GM12878 (cell line): Measurements from ENCODE around the gene PPBP. TPM values are rescaled to one million over a fixed set of nuclear protein-coding genes. Genes with fewer than 3 reads are reported as not detected.

Experiments used
- ATAC-seq: fragments of 200-7000 bp; cut with Tn5 transposase; 3 replicates; pipeline ENCODE4 v1.9.1; 2020; ENCODE audit warnings: mild to moderate bottlenecking, moderate library complexity
- BruUV-seq: library from RNA; stranded (reverse); fragments of 400-500 nt; replicated peaks from 2 replicates; lab custom pipeline; 2021; lab: Mats Ljungman, UMichigan
- CTCF ChIA-PET: fragments of 300-600 bp; sonication (Branson Sonifier 250); formaldehyde crosslinking; extraction: SDS; loops from one replicate; lab custom pipeline; 2021; ENCODE audit warnings: inconsistent platforms; lab: Yijun Ruan, JAX
- POLR2A ChIA-PET: fragments of 350-600 bp; formaldehyde crosslinking; extraction: SDS; loops from one replicate; lab custom pipeline; 2021; ENCODE audit warnings: inconsistent platforms; lab: Charles Lee
- RAD21 ChIA-PET: fragments of 300-600 bp; sonication (Branson Sonifier 250); formaldehyde crosslinking; loops from one replicate; lab custom pipeline; 2023; ENCODE audit warnings: antibody characterized with exemption; ENCODE audit not compliant: unreplicated experiment; lab: Charles Lee
- SMC1A ChIA-PET: fragments of 300-600 bp; sonication (Branson Sonifier 250); formaldehyde crosslinking; loops from one replicate; lab custom pipeline; 2023; ENCODE audit not compliant: unreplicated experiment, uncharacterized antibody; lab: Charles Lee
- DNase-seq: peaks from one replicate; pipeline ENCODE4 v3.0.0-alpha.2; 2011; ENCODE audit warnings: low read depth, low spot score
- FAIRE-seq: peaks from 3 replicates; lab custom pipeline; 2011; peaks lifted over from hg19 to GRCh38; lab: Jason Lieb, UNC
- H2AFZ ChIP-seq: 2 replicates; pipeline ENCODE4 v1.6.0; 2011; ENCODE audit warnings: low read depth, low read length, control low read depth; ENCODE audit not compliant: control insufficient read depth
- H3K27ac ChIP-seq: 2 replicates; pipeline ENCODE4 v1.5.1; 2011; ENCODE audit warnings: control low read depth; ENCODE audit not compliant: control insufficient read depth, insufficient read depth
- H3K27me3 ChIP-seq, 2 experiments: replicated peaks in 1 of 2; 2 replicates each; pipeline versions ENCODE4 v1.6.0 to v1.6.1; 2011; ENCODE audit warnings: low read length in 1 of 2; ENCODE audit not compliant: control insufficient read depth in 2 of 2, insufficient read depth in 2 of 2
- H3K36me3 ChIP-seq, 2 experiments: 2 replicates each; pipeline ENCODE4 v1.5.1; 2011; ENCODE audit warnings: low read length in 1 of 2; ENCODE audit not compliant: control insufficient read depth in 2 of 2, insufficient read depth in 2 of 2
- H3K4me1 ChIP-seq: 2 replicates; pipeline ENCODE4 v1.6.1; 2011; ENCODE audit warnings: mild to moderate bottlenecking, low read length, moderate library complexity, mixed read lengths; ENCODE audit not compliant: control insufficient read depth, insufficient read depth
- H3K4me2 ChIP-seq: 2 replicates; pipeline ENCODE4 v1.6.0; 2011; ENCODE audit warnings: control low read depth; ENCODE audit not compliant: control insufficient read depth, insufficient read depth
- H3K4me3 ChIP-seq: fragments of 200-600 bp; sonication (generic); 2 replicates; pipeline ENCODE4 v1.5.1; 2016
- H3K79me2 ChIP-seq: 2 replicates; pipeline ENCODE4 v1.6.0; 2011; ENCODE audit warnings: low read length; ENCODE audit not compliant: control insufficient read depth, insufficient read depth
- H3K9ac ChIP-seq: 2 replicates; pipeline ENCODE4 v1.8.0; 2011; ENCODE audit warnings: low read length, control low read depth, mixed read lengths; ENCODE audit not compliant: control insufficient read depth, insufficient read depth
- H3K9me3 ChIP-seq: replicated peaks from 3 replicates; pipeline ENCODE4 v1.5.1; 2011; ENCODE audit warnings: mild to moderate bottlenecking, low read length; ENCODE audit not compliant: control insufficient read depth, insufficient read depth
- H4K20me1 ChIP-seq: 2 replicates; pipeline ENCODE4 v1.6.0; 2011; ENCODE audit not compliant: control insufficient read depth, insufficient read depth
- ATF2 ChIP-seq: IDR thresholded peaks from 2 replicates; pipeline ENCODE4 v1.6.1; 2012; ENCODE audit warnings: low read length, inconsistent platforms
- CBX3 ChIP-seq: fragments of 200-600 bp; sonication (generic); IDR thresholded peaks from 2 replicates; pipeline ENCODE4 v1.6.1; 2016; ENCODE audit warnings: low read depth, borderline replicate concordance
- CEBPZ ChIP-seq: fragments of 150-350 bp; IDR thresholded peaks from 2 replicates; pipeline ENCODE4 v1.6.1; 2016; ENCODE audit warnings: low read depth, low read length
- CHD2 ChIP-seq: IDR thresholded peaks from 2 replicates; pipeline ENCODE4 v1.6.1; 2011; ENCODE audit warnings: low read depth, low read length, improper control_type of control experiment, borderline replicate concordance
- EED ChIP-seq: sonication (generic); IDR thresholded peaks from 2 replicates; pipeline ENCODE4 v1.6.1; 2016; ENCODE audit warnings: antibody characterized with exemption, low read depth
- EGR1 ChIP-seq, 2 experiments: IDR thresholded peaks; 1 replicate in 1 of 2; 2 replicates in 1 of 2; pipeline ENCODE4 v1.6.1; 2011 to 2012; ENCODE audit warnings: low read depth in 2 of 2, low read length in 2 of 2, borderline replicate concordance in 1 of 2, mild to moderate bottlenecking in 1 of 2, moderate library complexity in 1 of 2
- FOXM1 ChIP-seq: IDR thresholded peaks from 2 replicates; pipeline ENCODE4 v1.6.1; 2012; ENCODE audit warnings: low read depth, mild to moderate bottlenecking, inconsistent platforms, low read length, moderate library complexity
- GATAD2B ChIP-seq: fragments of 450-650 bp; conservative IDR thresholded peaks from 2 replicates; pipeline ENCODE4 v1.6.1; 2017; ENCODE audit warnings: low read depth, mild to moderate bottlenecking, moderate library complexity
- HDGF ChIP-seq: fragments of 450-650 bp; IDR thresholded peaks from 2 replicates; pipeline ENCODE4 v1.6.1; 2016; ENCODE audit warnings: antibody characterized with exemption
- JUNB ChIP-seq: IDR thresholded peaks from 2 replicates; pipeline ENCODE4 v1.6.1; 2016; ENCODE audit warnings: antibody characterized with exemption, mild to moderate bottlenecking
- KAT2A ChIP-seq: conservative IDR thresholded peaks from 2 replicates; pipeline ENCODE4 v1.6.1; 2011; ENCODE audit warnings: low read depth, low read length; ENCODE audit not compliant: control insufficient read depth
- NRF1 ChIP-seq: conservative IDR thresholded peaks from 2 replicates; pipeline ENCODE4 v1.6.1; 2011; ENCODE audit warnings: mild to moderate bottlenecking, low read depth, low read length, improper control_type of control experiment
- POU2F2 ChIP-seq: IDR thresholded peaks from 3 replicates; pipeline ENCODE4 v1.6.1; 2011; ENCODE audit warnings: low read depth, mild to moderate bottlenecking, low read length, borderline replicate concordance
- SIX5 ChIP-seq: IDR thresholded peaks from 2 replicates; pipeline ENCODE4 v1.6.1; 2011; ENCODE audit warnings: mild to moderate bottlenecking, low read depth, low read length, moderate library complexity; ENCODE audit not compliant: severe bottlenecking
- SKIL ChIP-seq: fragments of 450-650 bp; IDR thresholded peaks from 2 replicates; pipeline ENCODE4 v1.6.1; 2017; ENCODE audit warnings: mild to moderate bottlenecking, low read depth, inconsistent platforms; ENCODE audit not compliant: poor library complexity, severe bottlenecking
- SMARCA5 ChIP-seq: fragments of 450-650 bp; IDR thresholded peaks from 2 replicates; pipeline ENCODE4 v1.6.1; 2017; ENCODE audit warnings: mild to moderate bottlenecking
- TARDBP ChIP-seq: IDR thresholded peaks from 2 replicates; pipeline ENCODE4 v1.6.1; 2016; ENCODE audit warnings: borderline replicate concordance
- ZBED1 ChIP-seq: IDR thresholded peaks from 2 replicates; pipeline ENCODE4 v1.6.1; 2016; ENCODE audit warnings: borderline replicate concordance
- in situ Hi-C: fragments of 300-500 bp; cut with MboI; formaldehyde crosslinking; loops from 9 replicates; pipeline ENCODE4 v1.14.3; 2018; ENCODE audit warnings: mixed read lengths
- intact Hi-C: fragments of 100-400 bp; cut with micrococcal nuclease; formaldehyde crosslinking; loops from one replicate; pipeline ENCODE4 v1.14.2; 2022; ENCODE audit not compliant: unreplicated experiment
- polyA plus RNA-seq, 11 experiments: library from polyadenylated mRNA; depleted of rRNA in 4 of 11; unstranded in 6 of 11; stranded (reverse) in 5 of 11; fragments of >200 nt; fragmentation: Nextera tagmentation in 4 of 11; fragmentation: Illumina TruSeq in 1 of 11; extraction: Ambion mirVana in 4 of 11; extraction: Trizol in 1 of 11; gene quantifications; 1 replicate in 1 of 11; 2 replicates in 10 of 11; pipeline versions ENCODE4 v1.2.1 to v1.2.3, GENCODE V29; 2011 to 2016; ENCODE audit warnings: inconsistent platforms in 2 of 11, missing spikeins in 2 of 11, low read depth in 1 of 11
- total RNA-seq, 4 experiments: library from RNA; depleted of rRNA in 3 of 4; stranded (reverse); fragments of >200 nt in 3 of 4; fragmentation: Illumina TruSeq in 1 of 4; extraction: Trizol in 1 of 4; gene quantifications; 2 replicates each; pipeline versions ENCODE4 v1.2.1 to v1.2.3, GENCODE V29; 2013 to 2021

The PPBP gene
- total and polyA plus RNA-seq, 10 of the 15 experiments (the other 5 are each of a cell fraction or from before 2014, with no cell fraction given) = not detected

GRCh38 chr4:73944061-73944875 is 43.7 kb downstream of the PPBP start (continued):
- TF ChIP-seq EGR1 (IDR thresholded peaks at IDR 0.05; ENCODE audit: borderline replicate concordance in 1 of 2, low read depth in 2 of 2, low read length in 2 of 2) (no peak), TARDBP (no peak), KAT2A (no peak)

- H3K9ac ChIP-seq = no peak overlapping the region
- H3K4me2 ChIP-seq = no peak overlapping the region
- no peaks in the 10 kb centered on the region for H3K9me3 ChIP-seq
- H3K27ac ChIP-seq = no peak overlapping the region
- no peak for FAIRE-seq
- no peak for DNase-seq
- no peak overlapping the region for H2AFZ ChIP-seq
- H3K4me1 ChIP-seq = no peaks in the 10 kb centered on the region
- ChIA-PET POLR2A (no interaction called here), SMC1A (no interaction called here), CTCF (interaction anchor here (1.2 kb wide), 1 partner anchor 21 kb away, joined by 3 read pairs; no protein-coding TSS in a partner anchor), RAD21 (no interaction called here)
- peaks cover 0 to 2% of the 10 kb centered on the region in 2 experiments; a peak in 3 of 4 replicates for H3K27me3 ChIP-seq
- H4K20me1 ChIP-seq = no peaks in the 10 kb centered on the region
- no peak overlapping the region for H3K4me3 ChIP-seq
- BruUV-seq = no TSS peak
- no peak for ATAC-seq
- TF ChIP-seq JUNB (no peak), ZBED1 (no peak), HDGF (no peak), FOXM1 (no peak), SIX5 (no peak), CBX3 (no peak), GATAD2B (no peak), SKIL (no peak), SMARCA5 (no peak), EED (no peak), CHD2 (no peak), CEBPZ (no peak), ATF2 (no peak), POU2F2 (no peak), NRF1 (no peak)
- intact Hi-C loops (no loop called here), in situ Hi-C loops (no loop called here)
- no peaks in the 10 kb centered on the region for H3K36me3 ChIP-seq
- H3K79me2 ChIP-seq = no peaks in the 10 kb centered on the region
These were observed 44.4 kb downstream of the PPBP start for GRCh38 chr4:73943555-73943954.
